HG03378 (cell line): ENCODE measurements around the gene MYO9A.
"Not testable (repeated sequence)": the region's sequence is repeated elsewhere in the genome, so short reads cannot be mapped to it uniquely, and the experiment has no call there.

Source experiments
- ATAC-seq: cut with Tn5 transposase; IDR thresholded peaks from one replicate; pipeline ENCODE4 v1.9.1; 2021; ENCODE audit warnings: mild to moderate bottlenecking, moderate library complexity; ENCODE audit not compliant: unreplicated experiment

Gene MYO9A

DNA sequence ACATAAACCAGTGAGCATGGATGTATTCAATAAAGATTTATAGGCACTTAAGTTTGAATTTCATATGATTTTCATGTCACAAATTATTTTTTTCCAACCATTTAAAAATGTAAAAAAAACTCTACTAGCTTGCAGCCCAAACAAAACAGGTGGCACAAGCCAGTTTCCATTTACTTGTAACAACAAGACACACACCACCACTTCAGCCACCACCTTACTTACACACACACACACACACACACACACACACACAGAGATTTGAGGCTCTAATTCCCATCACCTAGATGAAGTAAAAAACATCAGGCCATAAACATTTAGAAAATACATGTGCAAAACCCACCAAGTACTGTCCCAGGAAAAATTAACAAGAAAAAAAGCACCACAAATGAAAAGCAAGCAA, 25.3 kb downstream of the MYO9A start:
- no peak for ATAC-seq

DNA sequence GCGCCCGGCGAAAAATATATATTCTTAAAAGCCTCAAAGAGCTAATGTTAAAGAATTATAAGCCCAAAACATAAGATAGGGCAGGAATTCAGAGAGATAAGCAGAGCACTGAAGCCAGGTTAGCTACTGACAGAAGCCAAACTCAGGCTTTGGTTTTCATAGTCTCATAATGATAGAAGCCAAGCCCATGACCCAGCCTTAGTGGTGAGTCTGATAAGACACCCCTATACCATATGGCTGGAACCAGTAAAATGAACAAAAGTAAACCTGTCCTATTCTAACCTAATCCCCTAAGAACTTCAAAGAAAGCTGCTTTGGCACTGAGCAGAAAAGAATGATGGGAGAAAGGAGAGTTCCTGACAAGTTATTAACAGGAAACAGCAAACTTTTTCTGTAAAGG, 25.9 kb downstream of the MYO9A start:
- ATAC-seq: no peak

DNA sequence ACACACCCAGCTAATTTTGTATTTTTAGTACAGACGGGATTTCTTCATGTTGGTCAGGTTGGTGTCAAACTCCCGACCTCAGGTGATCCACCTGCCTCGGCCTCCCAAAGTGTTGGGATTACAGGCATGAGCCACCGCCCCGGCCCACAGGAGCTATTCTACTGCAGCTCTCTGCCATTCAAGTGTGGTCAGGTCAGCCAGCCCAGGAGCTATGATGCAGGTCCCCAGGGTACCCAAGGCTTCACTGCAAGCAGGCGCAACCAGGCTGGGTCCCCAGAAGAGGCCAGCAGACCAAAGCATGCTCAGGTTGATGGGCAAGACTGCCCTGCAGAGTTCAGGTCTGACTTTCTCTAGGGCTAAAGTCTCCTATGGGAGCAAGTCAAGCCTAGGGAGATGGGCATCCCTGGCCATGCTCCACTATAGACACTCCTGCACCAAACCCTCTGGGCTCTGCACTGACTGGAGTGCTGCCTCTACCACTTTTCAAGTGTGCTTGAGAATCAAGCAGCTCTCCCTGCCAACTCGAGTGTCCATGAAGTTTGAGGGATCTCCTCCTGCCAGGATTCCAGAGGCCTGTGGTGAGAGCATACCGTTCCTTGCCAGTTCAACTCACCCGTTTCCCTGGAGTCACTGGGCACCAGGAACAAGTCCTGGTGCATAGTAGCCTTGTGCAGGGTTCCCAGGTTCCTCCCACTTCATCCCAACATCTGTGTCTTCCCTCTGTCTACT, 30.9 kb downstream of the MYO9A start:
- ATAC-seq: no peak

DNA sequence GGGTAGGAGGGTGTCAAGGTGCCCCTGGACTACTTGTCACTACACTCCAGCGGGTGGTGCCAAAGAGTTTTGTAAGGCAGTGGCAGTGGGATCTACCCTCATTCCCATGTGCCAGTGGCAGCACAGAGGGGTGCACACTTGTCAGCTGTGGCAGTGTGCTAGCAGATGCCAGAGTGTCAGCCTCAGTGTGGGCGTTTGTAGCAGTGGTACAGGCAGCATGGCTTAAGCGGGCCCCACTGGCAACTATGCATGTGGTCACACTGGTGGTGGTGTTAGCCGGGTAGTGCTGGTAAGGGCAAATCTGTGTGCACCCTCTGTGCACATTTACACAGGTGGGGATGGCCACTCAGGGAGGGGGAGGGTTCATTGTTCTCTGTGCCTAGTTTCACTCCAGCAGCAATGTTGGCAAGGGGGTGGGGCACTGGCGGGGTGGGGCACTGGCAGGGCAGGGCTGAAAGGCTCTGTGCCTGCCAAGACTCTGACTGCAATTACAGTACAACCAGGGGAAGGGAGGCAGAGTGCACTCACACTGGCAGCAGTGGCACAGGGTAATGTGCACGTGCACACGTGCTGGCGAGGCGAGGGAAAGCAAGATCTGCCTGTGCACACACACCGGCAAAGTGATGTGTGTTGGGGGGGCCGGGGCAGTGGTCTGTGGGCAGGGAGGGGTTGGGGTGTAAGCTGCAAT, 31.8 kb downstream of the MYO9A start:
- ATAC-seq: no peak

DNA sequence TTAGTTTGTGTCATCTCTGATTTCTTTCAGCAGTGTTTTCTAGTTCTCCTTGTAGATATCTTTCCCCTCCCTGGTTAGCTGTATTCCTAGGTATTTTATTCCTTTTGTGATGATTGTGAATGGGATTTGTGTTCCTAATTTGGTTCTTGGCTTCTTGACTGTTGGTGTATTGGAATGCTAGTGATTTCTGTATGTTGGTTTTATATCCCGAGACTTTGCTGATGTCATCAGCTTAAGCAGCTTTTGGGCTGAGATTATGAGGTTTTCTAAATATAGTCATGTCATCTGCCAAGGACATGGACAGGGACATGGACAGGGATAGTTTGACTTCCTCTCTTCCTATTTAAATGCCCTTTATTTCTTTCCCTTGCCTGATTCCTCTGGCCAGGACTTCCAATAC, 35.8 kb downstream of the MYO9A start:
- no peak for ATAC-seq

DNA sequence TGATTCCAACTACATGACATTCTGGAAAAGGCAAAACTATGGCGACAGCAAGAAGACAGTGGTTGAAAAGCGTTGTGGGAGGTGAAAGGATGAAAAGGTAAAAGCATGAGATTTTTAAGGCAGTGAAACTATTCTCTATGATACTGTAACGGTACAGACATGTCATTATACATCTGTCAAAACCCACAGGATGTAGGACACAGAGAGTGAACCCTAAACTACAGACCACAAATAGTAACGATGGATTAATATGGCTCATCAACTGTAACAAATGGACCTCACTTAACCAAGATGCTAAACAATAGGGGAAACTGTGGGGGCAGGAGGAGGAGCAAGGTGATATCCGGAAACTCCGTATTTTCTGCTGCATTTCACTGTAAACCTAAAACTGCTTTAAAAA, 39.1 kb downstream of the MYO9A start:
- ATAC-seq: peak; percentile 96

DNA sequence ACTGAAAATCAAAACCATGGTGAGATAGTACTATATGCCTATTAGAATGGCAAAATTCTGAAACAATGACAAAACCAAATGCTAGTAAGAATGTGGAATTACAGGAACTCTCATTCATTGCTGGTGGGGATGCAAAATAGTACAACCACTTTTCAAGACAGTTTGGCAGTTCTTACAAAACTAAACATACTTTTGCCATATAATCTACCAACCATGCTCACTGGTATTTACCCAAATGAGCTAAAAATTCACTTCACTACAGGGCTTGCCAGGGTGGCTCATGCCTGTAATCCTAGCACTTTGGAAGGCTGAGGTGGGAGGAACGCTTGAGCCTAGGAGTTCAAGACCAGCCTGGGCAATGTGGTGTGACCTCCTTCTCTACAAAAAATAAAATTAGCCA, 40.0 kb downstream of the MYO9A start:
- no peak for ATAC-seq

DNA sequence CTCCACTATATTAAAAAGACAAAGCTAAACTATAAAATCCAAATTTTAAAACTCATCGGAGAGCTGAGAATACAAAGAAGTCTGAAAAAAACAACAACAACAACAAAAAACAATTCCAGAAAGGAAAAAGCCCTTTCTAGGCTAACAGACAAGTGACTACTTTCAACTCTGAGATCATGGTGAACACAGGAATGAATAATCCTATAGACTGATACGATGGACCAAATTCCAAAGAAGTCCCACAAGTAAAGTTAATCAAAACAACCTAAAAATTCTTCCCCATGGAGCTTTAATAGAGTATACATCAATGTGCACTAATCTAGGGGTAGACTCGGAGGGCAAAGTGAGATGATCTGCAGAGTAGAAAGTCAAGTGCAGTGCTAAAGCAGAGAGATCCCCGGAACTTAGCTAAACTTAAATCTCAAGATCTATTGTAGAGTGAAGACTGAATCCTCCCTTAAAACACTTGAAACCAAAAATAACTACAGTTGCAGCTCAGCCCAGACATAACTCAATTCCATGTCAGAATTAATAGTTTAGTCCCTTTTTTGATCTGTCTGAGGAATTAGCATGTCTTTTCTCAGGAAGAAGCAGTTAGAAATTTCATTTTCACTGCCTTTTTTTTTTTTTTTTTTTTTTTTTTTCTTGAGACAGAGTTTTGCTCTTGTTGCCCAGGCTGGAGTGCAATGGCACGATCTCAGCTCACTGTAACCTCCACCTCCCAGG, 43.5 kb downstream of the MYO9A start:
- ATAC-seq: no peak

DNA sequence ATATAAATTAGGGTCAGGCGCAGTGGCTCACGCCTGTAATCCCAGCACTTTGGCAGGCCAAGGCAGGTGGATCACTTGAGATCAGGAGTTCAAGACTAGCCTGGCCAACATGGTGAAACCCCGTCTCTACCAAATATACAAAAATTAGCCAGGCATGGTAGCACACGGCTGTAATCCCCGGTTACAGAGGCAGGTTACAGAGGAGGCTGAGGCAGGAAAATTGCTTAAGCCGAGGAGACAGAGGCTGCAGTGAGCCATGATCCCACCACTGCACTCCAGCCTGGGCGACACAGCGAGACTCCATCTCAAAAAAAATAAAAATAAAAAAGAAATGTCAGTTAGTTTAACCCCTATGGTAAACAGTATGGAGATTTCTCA, 46.5 kb downstream of the MYO9A start:
- not testable (repeated sequence) for ATAC-seq

DNA sequence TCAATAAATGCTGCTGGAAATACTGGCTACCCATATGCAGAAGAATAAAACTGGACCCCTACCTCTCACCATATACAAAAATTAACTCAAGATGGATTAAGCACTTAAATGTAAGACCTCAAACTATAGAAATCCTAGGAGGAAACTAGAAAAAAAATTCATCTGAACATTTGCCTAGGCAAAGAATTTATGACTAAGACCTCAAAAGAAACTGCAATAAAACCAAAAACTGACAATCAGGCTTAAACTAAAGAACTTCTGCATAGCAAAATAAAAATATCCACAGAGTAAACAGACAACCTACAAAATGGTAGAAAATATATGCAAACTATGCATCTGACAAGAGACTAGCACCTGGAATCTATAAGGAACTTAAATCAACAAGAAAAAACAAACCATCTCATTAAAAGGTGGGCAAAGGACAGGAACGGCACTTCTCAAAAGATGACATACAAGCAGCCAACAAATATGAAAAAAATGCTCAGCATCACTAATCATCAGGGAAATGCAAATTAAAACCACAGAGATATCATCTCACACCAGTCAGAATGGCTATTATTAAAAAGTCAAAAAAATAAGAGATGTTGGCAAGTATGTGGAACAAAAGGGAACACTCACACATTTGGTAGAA, 47.0 kb downstream of the MYO9A start:
- no peak for ATAC-seq

DNA sequence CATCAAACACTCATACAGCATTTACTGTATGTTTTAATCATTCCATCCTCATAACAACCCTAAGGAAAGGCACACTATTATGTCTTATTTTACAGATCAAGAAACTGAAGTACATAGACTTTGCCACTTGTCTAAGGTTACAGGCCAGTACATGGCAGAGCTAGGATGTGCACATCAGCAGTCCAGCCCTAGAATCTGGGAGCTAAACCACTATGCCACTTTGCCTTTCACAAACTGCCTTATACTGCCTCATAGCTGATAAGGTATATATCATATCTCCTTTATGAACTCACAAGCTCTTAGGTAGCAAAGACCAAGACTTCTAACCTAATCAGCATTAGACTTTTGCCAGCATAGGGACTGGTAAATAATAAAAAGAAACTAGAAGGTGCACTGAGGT, 49.1 kb downstream of the MYO9A start:
- no peak for ATAC-seq

DNA sequence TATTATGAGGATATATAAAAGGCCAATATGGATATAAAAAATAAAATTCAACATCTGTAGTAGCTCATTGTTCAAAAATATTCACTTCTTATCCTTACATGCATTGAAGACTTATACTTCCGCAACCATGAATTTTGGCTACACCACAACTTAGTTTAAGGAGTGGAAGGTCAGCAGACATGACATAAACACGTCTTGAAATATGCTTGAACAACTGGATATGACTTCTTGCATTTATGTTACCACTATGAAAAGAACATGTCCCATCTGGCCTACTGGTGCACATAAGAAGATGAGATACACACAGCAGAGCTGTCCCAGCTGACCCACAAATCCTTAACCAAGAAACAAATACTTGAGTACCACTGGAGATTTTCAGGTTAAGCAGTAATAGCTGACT, 52.1 kb downstream of the MYO9A start:
- ATAC-seq: no peak

DNA sequence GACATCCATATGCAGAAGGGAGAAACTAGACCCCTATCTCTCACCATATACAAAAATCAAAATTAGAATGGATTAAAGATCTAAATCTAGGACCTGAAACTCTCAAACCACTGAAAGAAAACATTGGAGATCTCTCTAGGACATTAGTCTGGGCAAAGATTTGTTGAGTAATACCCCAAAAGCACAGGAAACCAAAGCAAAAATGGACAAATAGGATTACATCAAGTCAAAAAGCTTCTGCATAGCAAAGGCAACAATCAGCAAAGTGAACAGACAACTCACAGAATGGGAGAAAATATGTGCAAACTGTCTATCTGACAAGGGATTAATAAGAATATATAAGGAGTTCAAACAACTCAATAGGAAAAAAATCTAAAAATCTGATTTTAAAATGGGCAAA, 54.8 kb downstream of the MYO9A start:
- ATAC-seq: no peak

DNA sequence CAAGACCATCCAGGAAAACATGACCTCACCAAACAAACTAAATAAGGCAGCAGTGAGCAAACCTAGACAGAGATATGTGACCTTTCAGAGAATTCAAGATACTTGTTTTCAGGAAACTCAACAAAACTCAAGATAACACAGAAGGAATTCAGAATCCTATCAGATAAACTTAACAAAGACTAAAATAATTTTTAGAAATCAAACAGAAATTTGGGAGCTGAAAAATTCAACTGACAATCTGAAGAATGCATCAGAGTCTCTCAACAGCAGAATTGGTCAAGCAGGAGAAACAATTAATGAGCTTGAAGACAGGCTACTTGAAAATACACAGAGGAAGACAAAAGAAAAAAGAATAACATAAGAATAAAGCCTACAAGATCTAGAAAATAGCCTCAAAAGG, 55.6 kb downstream of the MYO9A start:
- ATAC-seq: no peak

DNA sequence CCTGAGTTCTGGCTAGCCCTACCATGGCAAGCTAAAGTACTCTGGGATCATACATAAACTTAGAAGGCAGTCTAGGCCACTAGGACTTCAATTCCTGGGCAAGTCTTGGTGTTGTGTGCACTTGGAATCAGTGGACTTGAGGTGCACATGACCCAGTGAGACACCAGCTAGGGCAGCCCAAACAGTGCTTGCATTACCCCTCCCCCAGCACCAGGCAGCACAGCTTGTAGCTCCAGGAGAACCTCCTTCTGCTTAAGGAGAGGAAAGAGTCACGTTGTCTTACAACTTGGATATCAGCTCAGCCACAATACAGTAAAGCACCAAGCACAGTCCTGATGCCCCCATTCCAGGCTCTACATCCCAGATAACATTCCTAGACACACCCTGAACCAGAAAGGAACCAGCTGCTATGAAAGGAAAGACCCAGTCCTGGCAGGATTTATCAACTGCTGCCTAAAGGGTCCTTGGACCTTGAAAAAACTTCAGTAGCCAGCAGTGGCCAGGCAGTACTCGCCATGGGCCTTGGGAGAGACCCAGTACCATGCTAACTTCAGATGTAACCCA, 57.2 kb downstream of the MYO9A start:
- no peak for ATAC-seq

DNA sequence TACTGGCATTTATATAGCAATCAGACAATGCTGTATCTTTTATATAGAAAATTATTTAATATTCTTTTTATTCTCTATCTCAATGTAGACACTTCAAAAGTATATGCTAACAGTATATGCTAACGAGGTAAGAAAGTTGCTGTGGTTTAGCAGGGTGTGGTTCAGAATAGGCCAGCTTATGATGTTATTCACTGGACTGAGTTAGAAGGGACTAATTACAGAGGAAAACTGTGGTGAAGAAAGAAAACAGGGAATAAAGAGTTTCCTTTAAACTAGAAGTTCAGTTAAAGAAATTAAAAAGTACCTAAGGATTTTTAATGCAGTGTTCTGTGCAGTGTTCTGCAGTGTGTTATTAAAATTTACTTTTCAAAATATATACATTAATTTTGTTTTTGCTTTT, 59.4 kb downstream of the MYO9A start:
- no peak for ATAC-seq

DNA sequence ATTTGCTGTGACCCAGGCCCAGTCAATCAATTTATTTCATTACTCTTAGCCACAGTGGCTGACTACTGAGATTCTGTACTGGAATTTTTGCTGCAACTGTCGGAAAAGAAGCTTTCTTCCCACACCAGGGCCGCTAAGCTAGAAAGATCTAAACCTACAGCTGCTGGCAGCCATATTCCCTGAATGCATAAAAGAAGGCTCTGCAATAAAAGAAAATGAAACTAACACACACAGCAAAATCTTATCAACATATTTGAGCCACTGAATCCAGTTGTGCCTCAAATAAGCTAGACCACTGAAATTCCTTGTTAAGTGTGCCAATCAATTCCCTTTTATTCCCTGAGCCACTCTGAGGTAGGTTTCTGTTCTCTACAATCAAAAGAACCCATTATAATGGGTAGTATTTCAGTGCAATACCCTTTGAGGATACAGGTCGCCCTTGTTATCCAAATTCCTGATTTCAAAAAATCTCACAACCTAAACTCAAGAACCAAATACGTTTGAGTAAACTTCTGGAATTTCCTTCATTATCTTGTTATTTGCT, 60.3 kb downstream of the MYO9A start:
- no peak for ATAC-seq

DNA sequence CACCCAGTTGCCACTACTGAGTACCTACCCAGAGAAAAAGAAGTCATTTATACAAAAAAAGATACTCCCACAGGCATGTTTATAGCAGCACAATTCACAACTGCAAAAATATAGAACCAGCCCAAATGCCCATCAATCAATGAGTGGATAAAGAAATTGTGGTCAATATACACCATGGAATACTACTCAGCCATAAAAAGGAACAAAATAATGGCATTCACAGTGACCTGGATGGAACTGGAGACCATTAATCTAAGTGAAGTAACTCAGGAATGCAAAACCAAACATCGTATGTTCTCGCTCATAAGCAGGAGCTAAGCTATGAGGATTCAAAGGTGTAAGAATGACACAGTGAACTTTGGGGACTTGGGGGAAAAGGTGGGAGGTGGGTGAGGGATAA, 61.7 kb downstream of the MYO9A start:
- not testable (repeated sequence) for ATAC-seq

DNA sequence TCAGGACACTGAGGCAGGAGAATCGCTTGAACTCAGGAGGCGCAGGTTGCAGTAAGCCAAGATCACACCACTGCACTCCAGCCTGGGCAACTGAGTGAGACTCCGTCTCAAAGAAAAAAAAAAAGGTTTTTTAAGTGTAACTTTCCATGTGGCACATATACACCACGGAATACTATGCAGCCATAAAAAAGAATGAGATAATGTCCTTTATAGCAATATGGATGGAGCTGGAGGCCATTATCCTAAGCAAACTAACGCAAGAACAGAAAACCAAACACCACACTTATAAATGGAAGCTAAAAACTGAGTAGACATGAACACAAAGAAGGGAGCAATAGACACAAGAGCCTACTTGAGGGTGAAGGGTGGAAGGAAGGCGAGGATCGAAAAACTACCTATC, 64.7 kb downstream of the MYO9A start:
- ATAC-seq: not testable (repeated sequence)

DNA sequence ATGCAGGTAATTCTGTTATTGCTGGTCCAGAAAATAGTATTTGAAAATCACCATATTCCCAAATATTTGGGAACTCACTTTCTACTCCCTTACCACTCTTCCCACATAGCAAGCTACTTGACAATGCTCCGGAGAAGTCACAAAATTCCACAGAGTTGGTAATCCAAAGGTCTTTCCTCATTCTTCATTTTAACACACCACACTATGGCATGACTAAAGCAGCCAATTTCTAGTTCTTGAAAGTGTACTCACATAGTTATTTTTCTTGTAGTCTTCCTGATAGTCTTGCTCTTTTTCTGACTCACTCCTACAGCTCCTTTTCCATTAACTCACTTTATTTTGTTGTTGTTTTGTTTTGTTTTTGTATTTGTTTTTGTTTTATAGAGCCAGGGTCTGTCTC, 67.2 kb downstream of the MYO9A start:
- no peak for ATAC-seq

DNA sequence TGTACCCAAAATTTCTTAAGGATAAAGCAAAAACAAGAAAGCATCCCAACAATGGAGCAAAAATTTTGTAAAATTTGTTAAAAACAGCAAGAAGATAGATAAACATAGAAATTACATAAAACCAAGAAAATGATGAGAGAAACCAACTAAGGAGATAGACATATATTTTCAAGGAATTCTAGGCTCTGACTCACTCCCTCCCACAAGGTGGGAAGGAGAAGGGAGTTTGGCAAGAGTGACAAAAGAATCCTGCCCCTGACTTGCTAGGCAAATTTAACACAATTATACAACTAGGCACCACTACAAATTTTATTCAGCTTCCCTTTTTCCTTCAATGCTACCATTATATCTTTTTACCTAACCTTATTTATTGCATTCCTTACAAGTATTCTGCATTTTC, 70.9 kb downstream of the MYO9A start:
- no peak for ATAC-seq
